ENCODE data around the gene ZNF622.

ZNF622 gene

GRCh38 chr5:16431490-16431889 is 34.1 kb downstream of the ZNF622 start:
- no peak for DNase-seq

GRCh38 chr5:16430349-16431089 is 35.1 kb downstream of the ZNF622 start:
- no peak for DNase-seq

- DNase-seq = no peak
These were observed 37.2 kb downstream of the ZNF622 start for GRCh38 chr5:16428359-16428758.

GRCh38 chr5:16427587-16427986 is 38.0 kb downstream of the ZNF622 start:
- DNase-seq = peak in 15 of 51 donors; percentile 1 to 43 (median 5)

- no peak for DNase-seq
These were observed 47.1 kb downstream of the ZNF622 start for GRCh38 chr5:16418471-16418922.

- DNase-seq = no peak
These were observed 48.1 kb downstream of the ZNF622 start for GRCh38 chr5:16417398-16418074.

GRCh38 chr5:16414861-16415260 is 50.7 kb downstream of the ZNF622 start:
- no peak for DNase-seq

- DNase-seq = no peak
These were observed 52.3 kb downstream of the ZNF622 start for GRCh38 chr5:16413166-16413860.

GRCh38 chr5:16412556-16412955 is 53.0 kb downstream of the ZNF622 start:
- no peak for DNase-seq

- no peak for DNase-seq
These were observed 53.7 kb downstream of the ZNF622 start for GRCh38 chr5:16411741-16412455.

- DNase-seq = peak in 1 of 51 donors; percentile 34
These were observed 54.4 kb downstream of the ZNF622 start for GRCh38 chr5:16411235-16411634.

- no peak for DNase-seq
These were observed 55.3 kb downstream of the ZNF622 start for GRCh38 chr5:16410338-16410737.

- no peak for DNase-seq
These were observed 59.0 kb downstream of the ZNF622 start for GRCh38 chr5:16406630-16407029.

GRCh38 chr5:16406023-16406422 is 59.6 kb downstream of the ZNF622 start:
- DNase-seq = no peak
